Neural crest cell (in vitro differentiated cells): Measurements from ENCODE around the gene PATJ. TPM values are rescaled to one million over a fixed set of nuclear protein-coding genes. Genes with fewer than 3 reads are reported as not detected.
A peak's percentile ranks its signal among the peaks of the same experiment; 100 is the strongest.

Experiments used
- DNase-seq: peaks from one replicate; pipeline ENCODE4 v3.0.0; 2021; ENCODE audit warnings: low read depth, mixed read lengths, low spot score
- H3K27ac Mint-ChIP-seq: one replicate; pipeline ENCODE4 v1.8.0; 2021; ENCODE audit warnings: mild to moderate bottlenecking, mixed read lengths; ENCODE audit not compliant: unreplicated experiment
- H3K27me3 Mint-ChIP-seq: 2 replicates; pipeline ENCODE4 v1.8.0; 2021; ENCODE audit warnings: low read depth, mild to moderate bottlenecking, mixed read lengths
- H3K36me3 Mint-ChIP-seq: 2 replicates; pipeline ENCODE4 v1.8.0; 2021; ENCODE audit warnings: low read depth, mild to moderate bottlenecking, mixed read lengths
- H3K4me1 Mint-ChIP-seq: 2 replicates; pipeline ENCODE4 v1.8.0; 2021; ENCODE audit warnings: mixed read lengths
- H3K4me3 Mint-ChIP-seq: one replicate; pipeline ENCODE4 v1.8.0; 2021; ENCODE audit warnings: mild to moderate bottlenecking, mixed read lengths
- H3K9me3 Mint-ChIP-seq: 2 replicates; pipeline ENCODE4 v1.8.0; 2021; ENCODE audit warnings: mixed read lengths
- CTCF ChIP-seq: fragments of 200-600 bp; sonication (generic); conservative IDR thresholded peaks from 2 replicates; pipeline ENCODE4 v1.5.0; 2021; ENCODE audit warnings: antibody characterized with exemption, mild to moderate bottlenecking
- total RNA-seq: library from RNA; stranded (reverse); gene quantifications from 2 replicates; pipeline ENCODE4 v1.2.1, GENCODE V29; 2021

The PATJ gene
- total RNA-seq, 1 donor from 2014 or later = 3.9 TPM

- Mint-ChIP-seq H3K4me1 (no peaks in the 10 kb centered on the region), H3K27me3 (no peaks in the 10 kb centered on the region), H3K36me3 (no peaks in the 10 kb centered on the region), H3K27ac (no peak overlapping the region), H3K4me3 (no peak overlapping the region), H3K9me3 (no peaks in the 10 kb centered on the region)
- no peak for DNase-seq
- peak; percentile 80 for TF ChIP-seq CTCF
Measured at GRCh38 chr1:61851849-61852669, 109.8 kb downstream of the PATJ start.

- Mint-ChIP-seq H3K36me3 (no peaks in the 10 kb centered on the region), H3K27me3 (no peaks in the 10 kb centered on the region), H3K4me3 (no peak overlapping the region), H3K4me1 (no peaks in the 10 kb centered on the region), H3K9me3 (no peaks in the 10 kb centered on the region), H3K27ac (no peak overlapping the region)
- TF ChIP-seq CTCF = no peak
- no peak for DNase-seq
Measured at GRCh38 chr1:61852670-61853015, 110.4 kb downstream of the PATJ start.

- no peaks in the 10 kb centered on the region for H3K9me3 Mint-ChIP-seq
- H3K36me3 Mint-ChIP-seq = no peaks in the 10 kb centered on the region
- no peak overlapping the region for H3K4me3 Mint-ChIP-seq
- DNase-seq = no peak
- no peak overlapping the region for H3K27ac Mint-ChIP-seq
- H3K4me1 Mint-ChIP-seq = no peaks in the 10 kb centered on the region
- no peaks in the 10 kb centered on the region for H3K27me3 Mint-ChIP-seq
- peak; percentile 38 for TF ChIP-seq CTCF
Measured at GRCh38 chr1:61853583-61853982, 111.3 kb downstream of the PATJ start.

- DNase-seq = no peak
- no peaks in the 10 kb centered on the region for H3K27me3 Mint-ChIP-seq
- H3K4me1 Mint-ChIP-seq = no peaks in the 10 kb centered on the region
- H3K4me3 Mint-ChIP-seq = no peak overlapping the region
- no peak overlapping the region for H3K27ac Mint-ChIP-seq
- H3K36me3 Mint-ChIP-seq = no peaks in the 10 kb centered on the region
- no peaks in the 10 kb centered on the region for H3K9me3 Mint-ChIP-seq
- no peak for TF ChIP-seq CTCF
Measured at GRCh38 chr1:61864489-61864888, 122.2 kb downstream of the PATJ start.

GRCh38 chr1:61865646-61866220 is 123.5 kb downstream of the PATJ start:
- H3K27ac Mint-ChIP-seq = no peak overlapping the region
- no peak overlapping the region for H3K4me3 Mint-ChIP-seq
- DNase-seq = no peak

More at GRCh38 chr1:61865646-61866220, 123.5 kb downstream of the PATJ start:
- Mint-ChIP-seq H3K9me3 (no peaks in the 10 kb centered on the region), H3K4me1 (peaks cover 10% of the 10 kb centered on the region), H3K36me3 (no peaks in the 10 kb centered on the region), H3K27me3 (no peaks in the 10 kb centered on the region)
- TF ChIP-seq CTCF = no peak
